HCT116 (cell line): ENCODE data around the gene SHROOM3. TPM values are rescaled to one million over a fixed set of nuclear protein-coding genes. Genes with fewer than 3 reads are reported as not detected.

Source experiments
- ATAC-seq: fragments of 200-7000 bp; cut with Tn5 transposase; 2 replicates; pipeline ENCODE4 v1.9.1; 2020; ENCODE audit warnings: mild to moderate bottlenecking, moderate library complexity
- BruUV-seq: library from RNA; stranded (reverse); fragments of 400-500 nt; replicated peaks from 2 replicates; lab custom pipeline; 2021; lab: Mats Ljungman, UMichigan
- CTCF ChIA-PET: fragments of 300-600 bp; sonication (Branson Sonifier 250); formaldehyde crosslinking; loops from one replicate; lab custom pipeline; 2021; ENCODE audit warnings: antibody characterized with exemption; lab: Charles Lee
- POLR2A ChIA-PET: fragments of 300-600, 350-600 bp; sonication (Branson Sonifier 250); formaldehyde crosslinking; loops from one replicate; lab custom pipeline; 2021; ENCODE audit warnings: antibody characterized with exemption; lab: Charles Lee
- RAD21 ChIA-PET, 2 experiments: fragments of 300-600 bp; sonication (Branson Sonifier 250); formaldehyde crosslinking; loops; one replicate each; lab custom pipeline; 2023; ENCODE audit warnings: low total read pairs in 2 of 2; ENCODE audit not compliant: uncharacterized antibody in 2 of 2, unreplicated experiment in 2 of 2, low non-redundant PET in 1 of 2; lab: Charles Lee
- DNase-seq: peaks from one replicate; pipeline ENCODE4 v3.0.0-alpha.2; 2010; ENCODE audit warnings: low read depth, low spot score
- H2AFZ ChIP-seq: fragments of 200-600 bp; shearing (Covaris generic), sonication (generic); 2 replicates; pipeline ENCODE4 v1.6.1; 2017; ENCODE audit warnings: low read depth, mixed run types, mixed read lengths, antibody characterized with exemption, low read length; ENCODE audit not compliant: poor library complexity, severe bottlenecking
- H3K27ac ChIP-seq: 2 replicates; pipeline ENCODE4 v1.5.1; 2012; ENCODE audit warnings: low read depth, low read length
- H3K27me3 ChIP-seq: fragments of 200-600 bp; sonication (generic); 2 replicates; pipeline ENCODE4 v1.6.1; 2016; ENCODE audit warnings: mixed run types, low read length, mixed read lengths; ENCODE audit not compliant: insufficient read depth
- H3K36me3 ChIP-seq, 2 experiments: fragments of 200-500 bp in 1 of 2; fragments of 200-600 bp in 1 of 2; sonication (Bioruptor generic) in 1 of 2; sonication (generic) in 1 of 2; 2 replicates each; pipeline versions ENCODE4 v1.5.1 to v1.6.1; 2014 to 2016; ENCODE audit warnings: low read length in 2 of 2, inconsistent platforms in 1 of 2, mixed read lengths in 1 of 2, mixed run types in 1 of 2; ENCODE audit not compliant: insufficient read depth in 2 of 2, control insufficient read depth in 1 of 2
- H3K4me1 ChIP-seq, 2 experiments: fragments of 200-600 bp in 1 of 2; sonication (generic) in 1 of 2; 2 replicates each; pipeline versions ENCODE4 v1.5.1 to v1.6.1; 2012 to 2017; ENCODE audit warnings: low read length in 2 of 2, inconsistent platforms in 1 of 2, mild to moderate bottlenecking in 1 of 2, mixed read lengths in 1 of 2, mixed run types in 1 of 2, moderate library complexity in 1 of 2; ENCODE audit not compliant: insufficient read depth in 2 of 2, control insufficient read depth in 1 of 2
- H3K4me2 ChIP-seq: fragments of 200-600 bp; sonication (generic); 2 replicates; pipeline ENCODE4 v1.6.1; 2017; ENCODE audit warnings: mixed run types, low read length, mixed read lengths
- H3K4me3 ChIP-seq, 2 experiments: fragments of 200-600 bp in 1 of 2; sonication (generic) in 1 of 2; replicated peaks in 1 of 2; 2 replicates each; pipeline ENCODE4 v1.5.1; 2011 to 2016; ENCODE audit warnings: low read length in 2 of 2, control low read depth in 1 of 2, low read depth in 1 of 2, mild to moderate bottlenecking in 1 of 2, mixed read lengths in 1 of 2, mixed run types in 1 of 2
- H3K79me2 ChIP-seq: fragments of 200-600 bp; sonication (generic); 2 replicates; pipeline ENCODE4 v1.6.1; 2017; ENCODE audit warnings: mild to moderate bottlenecking, mixed run types, low read length, moderate library complexity, mixed read lengths; ENCODE audit not compliant: insufficient read depth
- H3K9ac ChIP-seq: fragments of 200-600 bp; sonication (generic); 2 replicates; pipeline ENCODE4 v1.6.1; 2016; ENCODE audit warnings: low read length, mixed read lengths
- H3K9me2 ChIP-seq: fragments of 200-600 bp; sonication (generic), shearing (Covaris generic); 2 replicates; pipeline ENCODE4 v1.6.1; 2017; ENCODE audit warnings: mixed run types, mild to moderate bottlenecking, moderate library complexity; ENCODE audit not compliant: insufficient read depth
- H3K9me3 ChIP-seq, 2 experiments: fragments of 200-500 bp in 1 of 2; fragments of 200-600 bp in 1 of 2; sonication (Bioruptor generic) in 1 of 2; sonication (generic) in 1 of 2; 2 replicates each; pipeline ENCODE4 v1.6.1; 2014 to 2017; ENCODE audit warnings: low read length in 2 of 2, mixed read lengths in 2 of 2, inconsistent platforms in 1 of 2, low read depth in 1 of 2, mild to moderate bottlenecking in 1 of 2, mixed run types in 1 of 2, moderate library complexity in 1 of 2; ENCODE audit not compliant: control insufficient read depth in 1 of 2, insufficient read depth in 1 of 2
- H4K20me1 ChIP-seq: fragments of 200-600 bp; sonication (generic), shearing (Covaris generic); 2 replicates; pipeline ENCODE4 v1.6.1; 2017; ENCODE audit warnings: mixed run types, mild to moderate bottlenecking, moderate library complexity; ENCODE audit not compliant: insufficient read depth
- CEBPB ChIP-seq: IDR thresholded peaks from 2 replicates; pipeline ENCODE4 v1.6.1; 2012; ENCODE audit warnings: low read depth
- CTCF ChIP-seq, 3 experiments: fragments of 200-600 bp in 1 of 3; sonication (generic) in 1 of 3; IDR thresholded peaks in 2 of 3; conservative IDR thresholded peaks in 1 of 3; 2 replicates each; pipeline ENCODE4 v1.5.1; 2012 to 2017; ENCODE audit warnings: low read depth in 2 of 3, low read length in 2 of 3, antibody characterized with exemption in 1 of 3, borderline replicate concordance in 1 of 3, control low read depth in 1 of 3, mild to moderate bottlenecking in 1 of 3, mixed read lengths in 1 of 3, mixed run types in 1 of 3, moderate library complexity in 1 of 3; ENCODE audit not compliant: insufficient read depth in 1 of 3
- EZH2phosphoT487 ChIP-seq: fragments of 200-600 bp; IDR thresholded peaks from 2 replicates; pipeline ENCODE4 v1.6.1; 2018; ENCODE audit warnings: antibody characterized with exemption, borderline replicate concordance
- FOSL1 ChIP-seq: IDR thresholded peaks from 2 replicates; pipeline ENCODE4 v1.6.1; 2012; ENCODE audit warnings: low read depth
- JUND ChIP-seq: IDR thresholded peaks from 2 replicates; pipeline ENCODE4 v1.6.1; 2012
- MAX ChIP-seq: IDR thresholded peaks from 2 replicates; pipeline ENCODE4 v1.6.1; 2012
- POLR2A ChIP-seq: IDR thresholded peaks from 2 replicates; pipeline ENCODE4 v1.7.0; 2011; ENCODE audit warnings: borderline replicate concordance; ENCODE audit not compliant: insufficient read depth, insufficient read length; ENCODE audit errors: extremely low read depth
- POLR2AphosphoS5 ChIP-seq: IDR thresholded peaks from 2 replicates; pipeline ENCODE4 v1.6.1; 2011; ENCODE audit warnings: mild to moderate bottlenecking, low read depth, low read length, moderate library complexity
- RAD21 ChIP-seq: IDR thresholded peaks from 2 replicates; pipeline ENCODE4 v1.6.1; 2012; ENCODE audit warnings: low read depth, mild to moderate bottlenecking
- REST ChIP-seq: IDR thresholded peaks from 2 replicates; pipeline ENCODE4 v1.6.1; 2012; ENCODE audit warnings: low read depth
- SIN3A ChIP-seq: IDR thresholded peaks from 2 replicates; pipeline ENCODE4 v1.6.1; 2012; ENCODE audit warnings: low read depth
- SRF ChIP-seq: IDR thresholded peaks from 2 replicates; pipeline ENCODE4 v1.6.1; 2012; ENCODE audit warnings: low read depth
- TCF7L2 ChIP-seq: IDR thresholded peaks from 2 replicates; pipeline ENCODE4 v1.7.0; 2011; ENCODE audit warnings: borderline replicate concordance, inconsistent platforms; ENCODE audit not compliant: insufficient read depth, insufficient read length; ENCODE audit errors: extremely low read depth
- ZBTB33 ChIP-seq: IDR thresholded peaks from 2 replicates; pipeline ENCODE4 v1.6.1; 2011; ENCODE audit warnings: mild to moderate bottlenecking, low read length, moderate library complexity; ENCODE audit not compliant: insufficient replicate concordance; ENCODE audit errors: extremely low read depth
- ZNF274 ChIP-seq: fragments of 200-500 bp; sonication (Bioruptor generic); IDR thresholded peaks from 2 replicates; pipeline ENCODE4 v1.6.1; 2014; ENCODE audit warnings: mild to moderate bottlenecking, low read depth, low read length, inconsistent platforms
- intact Hi-C: fragments of 100-400 bp; cut with micrococcal nuclease; formaldehyde crosslinking; loops from 2 replicates; pipeline ENCODE4 v1.10.0; 2022
- total RNA-seq: library from RNA; stranded (reverse); gene quantifications from one replicate; pipeline ENCODE4 v1.2.1, GENCODE V29; 2021; ENCODE audit not compliant: unreplicated experiment

Gene SHROOM3
- total RNA-seq, 1 experiment from 2014 or later: 22.5 TPM

GRCh38 chr4:76386566-76387305 lies 48.3 kb upstream of the SHROOM3 start (continued):
- TF ChIP-seq REST (no peak), TCF7L2 (no peak), SIN3A (no peak), MAX (no peak), RAD21 (no peak), EZH2phosphoT487 (no peak)

GRCh38 chr4:76388160-76388908 lies 46.7 kb upstream of the SHROOM3 start:
- Histone ChIP-seq H3K9me3 (no peaks in the 10 kb centered on the region), H3K9ac (no peak overlapping the region), H3K4me3 (no peak overlapping the region), H3K36me3 (no peaks in the 10 kb centered on the region), H3K9me2 (no peaks in the 10 kb centered on the region), H3K4me2 (no peak overlapping the region), H3K27ac (no peak overlapping the region), H3K4me1 (no peaks in the 10 kb centered on the region), H3K27me3 (no peaks in the 10 kb centered on the region), H2AFZ (no peak overlapping the region), H3K79me2 (no peaks in the 10 kb centered on the region), H4K20me1 (no peaks in the 10 kb centered on the region)
- BruUV-seq: no TSS peak
- RAD21 ChIA-PET: no interaction called here
- ATAC-seq: peak; percentile 25; the same call in 1 of the 2 replicates
- intact Hi-C loops: no loop called here
- no peak for DNase-seq
- POLR2A ChIA-PET: no interaction called here
- CTCF ChIA-PET: interaction anchor here (2.1 kb wide), 1 partner anchor 10 kb away, joined by 9 read pairs; no protein-coding TSS in a partner anchor
- TF ChIP-seq POLR2A (no peak), ZBTB33 (no peak), CTCF (IDR thresholded peaks at IDR 0.05 in 2 of 3, conservative IDR thresholded peaks at IDR 0.05 in 1 of 3; ENCODE audit: borderline replicate concordance in 1 of 3, insufficient read depth in 1 of 3, low read depth in 2 of 3, low read length in 2 of 3) (no peak), RAD21 (no peak), MAX (no peak), CEBPB (no peak), POLR2AphosphoS5 (no peak), FOSL1 (no peak), ZNF274 (no peak), JUND (no peak), SIN3A (no peak), SRF (no peak)
